Thyroid gland (tissue), 4 donors: ENCODE measurements around the gene AK9.

ENCODE experiments used
- CTCF ChIP-seq, 6 experiments: fragments of 200-600 bp in 3 of 6; fragments of 450-650 bp in 3 of 6; sonication (generic) in 3 of 6; IDR thresholded peaks; one replicate each; pipeline ENCODE4 v1.5.1; 2016 to 2019; ENCODE audit warnings: antibody characterized with exemption in 6 of 6, mild to moderate bottlenecking in 2 of 6, inconsistent platforms in 1 of 6, moderate library complexity in 1 of 6
- POLR2A ChIP-seq, 2 donors: fragments of 450-650 bp; IDR thresholded peaks; one replicate each; pipeline ENCODE4 v1.6.1; 2017; ENCODE audit warnings: antibody characterized with exemption in 2 of 2, mild to moderate bottlenecking in 2 of 2, moderate library complexity in 1 of 2

GRCh38 chr6:109644131-109644530 lies 46.9 kb downstream of the AK9 start:
- no peak for TF ChIP-seq CTCF (IDR thresholded peaks at IDR 0.05)
- no peak for TF ChIP-seq POLR2A (IDR thresholded peaks at IDR 0.05)
